OCI-LY7 (cell line): ENCODE results near the gene FADS3. TPM values are rescaled to one million over a fixed set of nuclear protein-coding genes. Genes with fewer than 3 reads are reported as not detected.

ENCODE experiments used
- BruUV-seq: library from RNA; stranded (reverse); fragments of 400-500 nt; replicated peaks from 2 replicates; lab custom pipeline; 2021; lab: Mats Ljungman, UMichigan
- CTCF ChIA-PET: fragments of 300-600 bp; sonication (Branson Sonifier 250); formaldehyde crosslinking; loops from one replicate; lab custom pipeline; 2022; ENCODE audit warnings: antibody characterized with exemption; ENCODE audit not compliant: unreplicated experiment; lab: Charles Lee
- POLR2A ChIA-PET: fragments of 300-600 bp; sonication (Branson Sonifier 250); formaldehyde crosslinking; loops from one replicate; lab custom pipeline; 2022; ENCODE audit warnings: antibody characterized with exemption; lab: Charles Lee
- DNase-seq: peaks from one replicate; pipeline ENCODE4 v3.0.0-alpha.2; 2015; ENCODE audit warnings: low spot score
- H2AFZ ChIP-seq: fragments of 200-600 bp; sonication (generic), shearing (Covaris generic); 2 replicates; pipeline ENCODE4 v1.6.1; 2014; ENCODE audit warnings: mild to moderate bottlenecking, antibody characterized with exemption, low read length, moderate library complexity
- H3K27ac ChIP-seq: fragments of 200-600 bp; sonication (generic); 2 replicates; pipeline ENCODE4 v1.5.1; 2014; ENCODE audit warnings: mixed run types, low read depth, mild to moderate bottlenecking, moderate library complexity, low read length, inconsistent platforms; ENCODE audit not compliant: poor library complexity, severe bottlenecking
- H3K36me3 ChIP-seq: fragments of 200-600 bp; sonication (generic); 2 replicates; pipeline ENCODE4 v1.6.1; 2014; ENCODE audit warnings: mild to moderate bottlenecking, antibody characterized with exemption, low read length, moderate library complexity, mixed read lengths; ENCODE audit not compliant: insufficient read depth
- H3K4me1 ChIP-seq: fragments of 200-600 bp; sonication (generic); 2 replicates; pipeline ENCODE4 v1.5.1; 2014; ENCODE audit warnings: mild to moderate bottlenecking, low read length; ENCODE audit not compliant: insufficient read depth, poor library complexity, severe bottlenecking
- H3K4me2 ChIP-seq: fragments of 200-600 bp; sonication (generic); 2 replicates; pipeline ENCODE4 v1.6.1; 2014; ENCODE audit warnings: mild to moderate bottlenecking, low read length
- H3K4me3 ChIP-seq: fragments of 200-600 bp; sonication (generic); 2 replicates; pipeline ENCODE4 v1.5.1; 2014; ENCODE audit warnings: mild to moderate bottlenecking, low read depth, low read length; ENCODE audit not compliant: poor library complexity, severe bottlenecking
- H3K79me2 ChIP-seq: fragments of 200-600 bp; sonication (generic); 2 replicates; pipeline ENCODE4 v1.6.1; 2016; ENCODE audit warnings: low read depth, mild to moderate bottlenecking, low read length, moderate library complexity, mixed read lengths; ENCODE audit not compliant: insufficient read depth
- H3K9me2 ChIP-seq: fragments of 200-600 bp; sonication (generic); 2 replicates; pipeline ENCODE4 v1.6.1; 2016; ENCODE audit warnings: mild to moderate bottlenecking, low read length, mixed read lengths; ENCODE audit not compliant: insufficient read depth
- H3K9me3 ChIP-seq: fragments of 200-600 bp; sonication (generic); 2 replicates; pipeline ENCODE4 v1.6.1; 2014; ENCODE audit warnings: mild to moderate bottlenecking, mixed run types, low read length, mixed read lengths
- H4K20me1 ChIP-seq: fragments of 200-600 bp; sonication (generic); 2 replicates; pipeline ENCODE4 v1.6.1; 2014; ENCODE audit warnings: mild to moderate bottlenecking, antibody characterized with exemption, low read length, moderate library complexity, mixed read lengths; ENCODE audit not compliant: insufficient read depth
- EZH2phosphoT487 ChIP-seq: fragments of 200-600 bp; sonication (generic); IDR thresholded peaks from 2 replicates; pipeline ENCODE4 v1.6.1; 2018; ENCODE audit warnings: low read depth, borderline replicate concordance, mild to moderate bottlenecking, mixed run types, antibody characterized with exemption, low read length, moderate library complexity, mixed read lengths
- intact Hi-C: fragments of 100-400 bp; cut with micrococcal nuclease; formaldehyde crosslinking; loops from one replicate; pipeline ENCODE4 v1.10.0; 2022; ENCODE audit not compliant: unreplicated experiment
- total RNA-seq, 2 experiments: library from RNA; depleted of rRNA in 1 of 2; stranded (reverse); fragments of >200 nt in 1 of 2; shearing (Covaris generic) in 1 of 2; gene quantifications; 2 replicates each; pipeline ENCODE4 v1.2.3, GENCODE V29; 2014 to 2022
- TF ChIP-seq, protein P1 (sequence below): fragments of 200-600 bp; sonication (generic); conservative IDR thresholded peaks from 2 replicates; pipeline ENCODE4 v1.5.1; 2014; ENCODE audit warnings: mild to moderate bottlenecking, antibody characterized with exemption, low read length, moderate library complexity, mixed read lengths

Gene FADS3
- total RNA-seq, 2 experiments from 2014 or later: 103 to 191 TPM

DNA sequence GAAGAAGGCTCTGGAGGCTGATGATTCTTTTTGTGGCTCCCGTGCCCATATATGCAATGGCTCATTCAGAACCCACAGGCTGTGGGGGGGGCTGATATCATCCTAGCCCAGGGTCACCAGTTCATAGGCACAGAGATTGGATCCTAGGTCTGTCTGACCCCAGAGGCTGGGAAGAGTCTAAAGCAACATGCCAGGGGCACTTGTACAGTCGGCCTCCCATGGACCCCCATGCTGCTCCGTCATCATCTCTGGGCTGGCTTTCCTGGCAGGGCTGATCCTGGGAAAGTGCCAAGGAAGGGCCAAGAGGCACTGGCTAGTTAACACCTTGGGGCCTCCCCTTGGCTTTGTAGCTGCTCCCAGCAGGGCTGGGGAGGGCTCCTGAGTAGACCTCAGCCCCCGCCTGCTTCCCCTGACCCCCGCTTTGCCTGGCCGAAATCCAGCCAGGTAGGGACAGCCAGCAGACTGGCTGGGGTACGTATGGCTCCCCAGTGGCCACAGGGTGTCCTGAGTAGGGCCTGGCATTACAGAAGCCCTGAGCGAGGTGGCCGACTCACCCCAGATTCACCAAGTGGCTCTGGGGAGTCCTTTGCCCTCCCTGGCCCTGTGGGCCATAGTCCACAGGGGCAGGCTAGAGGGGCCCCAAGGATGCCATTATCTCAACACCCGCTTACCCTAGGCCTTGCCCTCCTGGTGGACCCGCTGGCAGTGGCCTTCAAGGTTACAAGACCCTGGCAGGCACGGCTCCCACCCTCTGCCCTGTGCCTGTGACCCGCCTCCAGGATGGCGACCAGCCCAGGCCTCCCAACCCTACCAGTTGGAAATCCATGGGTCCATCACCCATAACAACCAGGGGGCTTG lies 22.5 kb downstream of the FADS3 start:
- peaks cover 9% of the 10 kb centered on the region for H3K4me1 ChIP-seq
- H3K79me2 ChIP-seq: no peaks in the 10 kb centered on the region
- no TSS peak for BruUV-seq
- intact Hi-C loops: no loop called here
- TF ChIP-seq, protein P1, sequence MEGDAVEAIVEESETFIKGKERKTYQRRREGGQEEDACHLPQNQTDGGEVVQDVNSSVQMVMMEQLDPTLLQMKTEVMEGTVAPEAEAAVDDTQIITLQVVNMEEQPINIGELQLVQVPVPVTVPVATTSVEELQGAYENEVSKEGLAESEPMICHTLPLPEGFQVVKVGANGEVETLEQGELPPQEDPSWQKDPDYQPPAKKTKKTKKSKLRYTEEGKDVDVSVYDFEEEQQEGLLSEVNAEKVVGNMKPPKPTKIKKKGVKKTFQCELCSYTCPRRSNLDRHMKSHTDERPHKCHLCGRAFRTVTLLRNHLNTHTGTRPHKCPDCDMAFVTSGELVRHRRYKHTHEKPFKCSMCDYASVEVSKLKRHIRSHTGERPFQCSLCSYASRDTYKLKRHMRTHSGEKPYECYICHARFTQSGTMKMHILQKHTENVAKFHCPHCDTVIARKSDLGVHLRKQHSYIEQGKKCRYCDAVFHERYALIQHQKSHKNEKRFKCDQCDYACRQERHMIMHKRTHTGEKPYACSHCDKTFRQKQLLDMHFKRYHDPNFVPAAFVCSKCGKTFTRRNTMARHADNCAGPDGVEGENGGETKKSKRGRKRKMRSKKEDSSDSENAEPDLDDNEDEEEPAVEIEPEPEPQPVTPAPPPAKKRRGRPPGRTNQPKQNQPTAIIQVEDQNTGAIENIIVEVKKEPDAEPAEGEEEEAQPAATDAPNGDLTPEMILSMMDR: no peak
- TF ChIP-seq EZH2phosphoT487: no peak
- no peak overlapping the region for H2AFZ ChIP-seq
- ChIA-PET CTCF (interaction anchor here (1.2 kb wide), 1 partner anchor 212 kb away, joined by 7 read pairs; no protein-coding TSS in a partner anchor), POLR2A (no interaction called here)
- H3K9me2 ChIP-seq: no peaks in the 10 kb centered on the region
- no peak for DNase-seq
- H3K27ac ChIP-seq: no peak overlapping the region
- no peaks in the 10 kb centered on the region; the same call in 1 of the 2 replicates for H3K36me3 ChIP-seq
- H4K20me1 ChIP-seq: no peaks in the 10 kb centered on the region
- H3K4me2 ChIP-seq: no peak overlapping the region
- no peaks in the 10 kb centered on the region for H3K9me3 ChIP-seq
- H3K4me3 ChIP-seq: no peak overlapping the region

DNA sequence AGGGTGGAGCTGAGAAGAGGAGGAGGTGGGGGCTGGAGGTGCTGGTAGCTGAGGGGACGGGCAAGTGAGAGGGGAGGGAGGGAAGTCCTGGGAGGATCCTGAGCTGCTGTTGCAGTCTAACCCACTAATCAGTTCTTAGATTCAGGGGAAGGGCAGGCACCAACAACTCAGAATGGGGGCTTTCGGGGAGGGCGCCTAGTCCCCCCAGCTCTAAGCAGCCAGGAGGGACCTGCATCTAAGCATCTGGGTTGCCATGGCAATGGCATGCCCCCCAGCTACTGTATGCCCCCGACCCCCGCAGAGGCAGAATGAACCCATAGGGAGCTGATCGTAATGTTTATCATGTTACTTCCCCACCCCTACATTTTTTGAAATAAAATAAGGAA lies 24.4 kb downstream of the FADS3 start:
- POLR2A ChIA-PET: no interaction called here
- H3K4me1 ChIP-seq: peaks cover 9% of the 10 kb centered on the region
- no peaks in the 10 kb centered on the region for H3K9me3 ChIP-seq
- no peaks in the 10 kb centered on the region for H4K20me1 ChIP-seq
- H3K79me2 ChIP-seq: no peaks in the 10 kb centered on the region
- no peaks in the 10 kb centered on the region for H3K9me2 ChIP-seq
- H3K4me2 ChIP-seq: no peak overlapping the region
- no peak overlapping the region for H3K27ac ChIP-seq
- no peak overlapping the region for H3K4me3 ChIP-seq
- TF ChIP-seq, protein P1: no peak
- no peak for TF ChIP-seq EZH2phosphoT487
- intact Hi-C loops: no loop called here
- H2AFZ ChIP-seq: no peak overlapping the region
- BruUV-seq: no TSS peak
- no peaks in the 10 kb centered on the region for H3K36me3 ChIP-seq
- CTCF ChIA-PET: interaction anchor here (1.0 kb wide), 1 partner anchor 14 kb away, joined by 4 read pairs; no protein-coding TSS in a partner anchor
- no peak for DNase-seq
